NB4 (cell line): ENCODE data around the gene BTBD9.

ENCODE experiments used
- DNase-seq: peaks from one replicate; pipeline ENCODE4 v3.0.0; 2010; ENCODE audit warnings: low read depth
- H3K4me3 ChIP-seq: one replicate; pipeline ENCODE4 v1.5.1; 2011; ENCODE audit warnings: mild to moderate bottlenecking, low read depth, low read length, moderate library complexity
- MYC ChIP-seq: IDR thresholded peaks from 2 replicates; pipeline ENCODE4 v1.6.1; 2011; ENCODE audit warnings: low read depth, low read length
- POLR2A ChIP-seq: IDR thresholded peaks from 2 replicates; pipeline ENCODE4 v1.6.1; 2011; ENCODE audit warnings: mild to moderate bottlenecking; ENCODE audit not compliant: insufficient read length; ENCODE audit errors: extremely low read depth
- TF ChIP-seq, protein P1 (sequence below): IDR thresholded peaks from one replicate; pipeline ENCODE4 v1.5.1; 2012; ENCODE audit warnings: low read depth, low read length
- TF ChIP-seq, protein P2 (sequence below): IDR thresholded peaks from 2 replicates; pipeline ENCODE4 v1.6.1; 2011; ENCODE audit warnings: low read depth, low read length

BTBD9 gene

GRCh38 chr6:38261626-38262025 lies 378.1 kb downstream of the BTBD9 start:
- TF ChIP-seq, protein P1, sequence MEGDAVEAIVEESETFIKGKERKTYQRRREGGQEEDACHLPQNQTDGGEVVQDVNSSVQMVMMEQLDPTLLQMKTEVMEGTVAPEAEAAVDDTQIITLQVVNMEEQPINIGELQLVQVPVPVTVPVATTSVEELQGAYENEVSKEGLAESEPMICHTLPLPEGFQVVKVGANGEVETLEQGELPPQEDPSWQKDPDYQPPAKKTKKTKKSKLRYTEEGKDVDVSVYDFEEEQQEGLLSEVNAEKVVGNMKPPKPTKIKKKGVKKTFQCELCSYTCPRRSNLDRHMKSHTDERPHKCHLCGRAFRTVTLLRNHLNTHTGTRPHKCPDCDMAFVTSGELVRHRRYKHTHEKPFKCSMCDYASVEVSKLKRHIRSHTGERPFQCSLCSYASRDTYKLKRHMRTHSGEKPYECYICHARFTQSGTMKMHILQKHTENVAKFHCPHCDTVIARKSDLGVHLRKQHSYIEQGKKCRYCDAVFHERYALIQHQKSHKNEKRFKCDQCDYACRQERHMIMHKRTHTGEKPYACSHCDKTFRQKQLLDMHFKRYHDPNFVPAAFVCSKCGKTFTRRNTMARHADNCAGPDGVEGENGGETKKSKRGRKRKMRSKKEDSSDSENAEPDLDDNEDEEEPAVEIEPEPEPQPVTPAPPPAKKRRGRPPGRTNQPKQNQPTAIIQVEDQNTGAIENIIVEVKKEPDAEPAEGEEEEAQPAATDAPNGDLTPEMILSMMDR, result no peak
- no peak for TF ChIP-seq POLR2A
- TF ChIP-seq, protein P2, sequence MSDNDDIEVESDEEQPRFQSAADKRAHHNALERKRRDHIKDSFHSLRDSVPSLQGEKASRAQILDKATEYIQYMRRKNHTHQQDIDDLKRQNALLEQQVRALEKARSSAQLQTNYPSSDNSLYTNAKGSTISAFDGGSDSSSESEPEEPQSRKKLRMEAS, result no peak
- no peak for TF ChIP-seq MYC
- H3K4me3 ChIP-seq, result no peak overlapping the region

DNA sequence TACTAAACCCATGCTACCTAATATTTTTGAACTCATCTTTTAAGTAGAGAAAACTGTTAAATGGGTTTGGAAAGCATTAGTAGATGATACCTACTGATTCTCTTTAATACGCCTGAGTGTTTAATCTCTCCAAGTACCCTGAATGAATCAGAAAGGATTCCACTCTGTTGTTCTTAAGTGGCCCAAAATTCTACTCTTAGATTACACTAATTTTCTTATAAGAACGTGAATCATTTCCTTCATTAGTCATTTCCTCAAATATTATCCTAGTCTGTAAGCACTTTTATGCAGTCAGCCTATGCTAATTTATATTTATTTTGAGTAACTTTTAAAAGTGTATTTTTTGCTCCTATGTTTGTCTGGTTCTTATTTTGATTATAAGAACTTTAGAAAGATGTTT lies 380.0 kb downstream of the BTBD9 start:
- no peak for DNase-seq
- TF ChIP-seq MYC, result no peak
- TF ChIP-seq, protein P2, result no peak
- TF ChIP-seq, protein P1, result no peak
- TF ChIP-seq POLR2A, result no peak
- H3K4me3 ChIP-seq, result no peak overlapping the region

More at GRCh38 chr6:38261626-38262025, 378.1 kb downstream of the BTBD9 start:
- no peak for DNase-seq

DNA sequence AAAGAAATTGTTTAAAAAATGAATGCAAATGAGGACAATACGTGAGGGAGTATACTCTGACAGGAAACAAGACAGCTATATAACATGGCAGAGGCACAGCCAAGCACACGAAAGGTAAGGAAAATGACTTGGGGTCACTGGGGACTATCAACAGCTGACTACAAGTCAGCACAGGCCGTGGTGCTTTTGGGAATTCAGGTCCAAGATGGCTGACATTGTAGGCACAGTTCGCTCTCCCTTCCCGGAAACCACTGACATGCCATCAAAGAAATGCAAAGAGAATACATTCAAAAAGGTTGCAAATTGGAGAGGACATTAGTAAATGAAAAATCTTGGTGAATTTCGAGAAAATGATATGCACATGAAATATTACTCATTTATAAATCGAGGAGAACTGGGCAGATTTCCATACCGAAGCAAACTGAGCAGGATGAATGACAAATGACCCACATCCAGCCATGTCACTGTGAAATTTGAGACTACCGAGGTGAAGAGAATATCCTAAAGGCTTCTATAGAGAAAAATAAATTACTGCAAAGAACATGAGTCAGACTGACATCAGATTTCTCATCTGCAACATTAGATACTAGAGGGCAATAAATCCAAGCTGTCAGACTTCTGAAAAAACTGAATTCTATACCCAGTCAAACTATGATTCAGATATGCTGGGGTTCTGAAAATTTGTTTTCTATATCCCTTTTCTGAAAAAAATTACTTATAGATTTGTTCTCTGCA lies 391.1 kb downstream of the BTBD9 start:
- no peak for DNase-seq
- no peak overlapping the region for H3K4me3 ChIP-seq
- TF ChIP-seq POLR2A (no peak), MYC (no peak)
- TF ChIP-seq, protein P2, result no peak
- TF ChIP-seq, protein P1, result no peak

GRCh38 chr6:38245295-38245694 lies 394.4 kb downstream of the BTBD9 start:
- H3K4me3 ChIP-seq, result no peak overlapping the region
- TF ChIP-seq, protein P2, result no peak
- DNase-seq, result no peak

- no peak for DNase-seq
- TF ChIP-seq POLR2A (no peak), MYC (no peak)
- TF ChIP-seq, protein P2, result no peak
- TF ChIP-seq, protein P1, result no peak
- H3K4me3 ChIP-seq, result no peak overlapping the region
Observed at GRCh38 chr6:38244869-38245268, 394.9 kb downstream of the BTBD9 start.

DNA sequence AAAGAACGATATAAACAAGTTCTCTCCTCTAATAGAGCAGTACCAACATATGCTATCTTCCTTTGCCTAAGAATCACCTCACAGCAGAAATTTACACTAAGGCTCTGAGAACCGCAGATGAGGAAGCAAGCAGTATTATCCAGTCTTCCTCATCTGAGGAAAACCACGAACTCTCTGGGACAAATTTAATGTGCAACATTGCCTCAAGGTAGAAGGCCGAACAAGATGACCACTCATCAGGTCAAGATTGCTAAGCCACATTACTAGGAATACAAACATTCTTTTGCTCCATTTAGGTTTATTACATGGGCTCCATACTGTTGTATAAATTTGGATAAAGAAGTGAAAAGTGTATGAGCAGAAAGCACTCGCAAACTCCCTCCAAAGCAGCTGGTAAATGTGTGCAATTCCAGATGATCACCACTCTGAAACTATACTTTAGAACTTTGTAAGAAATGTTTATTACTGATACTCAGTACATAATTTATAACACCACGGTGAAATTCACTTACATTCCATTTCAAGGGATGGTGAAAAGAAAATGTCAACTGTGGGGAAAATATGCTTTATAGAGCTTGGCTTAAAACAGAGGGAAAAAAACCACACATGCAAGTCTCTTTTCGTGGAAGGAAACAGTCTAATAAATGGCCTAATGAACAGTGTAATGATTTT lies 398.4 kb downstream of the BTBD9 start:
- DNase-seq, result no peak
- H3K4me3 ChIP-seq, result no peak overlapping the region
- TF ChIP-seq, protein P1, result no peak
- TF ChIP-seq MYC, result no peak
- TF ChIP-seq POLR2A, result no peak
- TF ChIP-seq, protein P2, result no peak
